ENCODE results near the gene ANKRD55.
"Not testable (repeated sequence)": the region's sequence is repeated elsewhere in the genome, so short reads cannot be mapped to it uniquely, and the experiment has no call there.

The ANKRD55 gene

DNA sequence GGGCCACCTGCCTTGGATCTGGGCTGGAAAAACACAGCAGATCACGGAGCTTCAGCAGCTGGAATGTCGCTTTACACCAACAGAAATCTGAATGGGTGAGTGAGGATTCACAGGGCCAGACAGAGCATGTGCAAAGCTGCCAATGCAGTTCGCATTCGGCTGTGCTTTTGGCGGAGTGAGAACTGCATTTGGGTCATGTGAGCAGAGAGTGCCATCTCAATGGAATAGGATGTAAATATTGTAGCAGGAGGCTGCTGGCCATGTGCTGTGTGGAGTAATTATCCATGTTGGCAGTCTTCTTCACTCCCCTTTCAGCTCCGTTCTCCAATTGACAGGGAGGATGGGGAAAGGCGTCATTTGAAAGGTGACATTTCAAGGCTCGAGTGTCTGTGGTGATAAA, at the start of gene ANKRD55:
Gene ANKRD55, minus strand, starts transcription at position 101 of the 400 bp plus-strand sequence. CDS start 417 bp downstream, outside the sequence.
- DNase-seq: no peak

DNA sequence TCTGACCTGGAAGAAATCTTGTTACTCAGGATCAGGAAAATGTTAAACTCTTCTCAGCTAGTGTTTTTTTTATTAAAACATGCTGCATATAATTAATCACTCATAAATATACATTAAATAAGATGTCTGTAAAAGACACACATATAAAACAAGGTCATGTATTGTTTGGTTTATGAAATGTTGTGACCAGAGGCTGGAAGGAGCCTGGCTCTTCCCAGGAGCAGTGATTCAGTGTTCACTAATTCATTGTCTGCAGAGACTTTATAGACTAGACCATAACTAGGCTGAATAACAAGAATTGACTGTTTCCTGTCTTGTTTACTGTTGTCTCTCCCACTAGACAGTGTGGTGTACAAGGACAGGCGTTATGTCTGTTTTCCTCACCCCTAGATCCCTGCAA, 49.1 kb upstream of the ANKRD55 start:
- no peak for DNase-seq

DNA sequence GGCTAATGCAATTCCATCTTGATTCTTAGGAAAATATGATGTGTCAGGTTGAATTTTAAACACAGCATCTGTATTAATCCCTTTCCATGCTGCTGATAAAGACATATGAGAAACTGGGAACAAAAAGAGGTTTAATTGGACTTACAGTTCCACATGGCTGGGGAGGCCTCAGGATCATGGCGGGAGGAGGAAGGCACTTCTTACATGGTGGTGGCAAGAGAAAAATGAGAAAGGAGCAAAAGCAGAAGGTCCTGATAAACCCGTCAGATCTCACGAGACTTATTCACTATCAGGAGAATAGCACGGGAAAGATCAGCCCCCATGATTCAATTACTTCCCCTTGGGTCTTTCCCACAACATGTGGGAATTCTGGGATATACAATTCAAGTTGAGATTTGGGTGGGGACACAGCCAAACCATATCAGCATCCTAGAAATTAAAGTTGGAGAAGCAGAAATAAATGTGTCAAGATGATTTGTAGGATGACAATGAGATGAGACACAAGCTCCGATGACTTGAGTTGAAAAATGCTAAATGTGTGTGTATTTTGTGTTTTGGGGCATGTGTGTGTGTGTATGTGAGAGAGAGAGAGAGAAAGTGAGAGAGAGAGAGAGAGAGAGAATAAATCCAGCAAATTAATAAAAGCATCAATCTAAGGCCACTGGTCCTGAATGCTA, 48.5 kb upstream of the ANKRD55 start:
- no peak for DNase-seq

DNA sequence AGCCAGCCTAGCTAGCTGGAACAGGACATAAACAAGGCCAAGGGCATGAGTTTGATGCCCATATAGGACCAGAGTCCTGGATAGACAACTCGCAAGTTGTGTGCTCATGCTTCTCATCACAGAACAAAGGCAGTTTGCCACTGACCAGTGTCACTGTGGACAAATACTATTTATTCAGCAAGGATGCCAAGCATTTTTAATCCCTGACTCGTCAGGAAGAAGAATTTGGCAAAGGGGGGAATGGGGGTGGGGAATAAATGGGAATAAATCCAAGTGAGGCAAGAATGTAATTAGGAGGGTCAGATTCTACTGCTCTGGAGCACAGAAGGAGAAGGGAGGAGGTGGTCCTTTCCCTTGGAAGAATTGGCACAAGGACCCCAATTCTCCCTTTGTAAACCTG, 46.8 kb upstream of the ANKRD55 start:
- DNase-seq: no peak

DNA sequence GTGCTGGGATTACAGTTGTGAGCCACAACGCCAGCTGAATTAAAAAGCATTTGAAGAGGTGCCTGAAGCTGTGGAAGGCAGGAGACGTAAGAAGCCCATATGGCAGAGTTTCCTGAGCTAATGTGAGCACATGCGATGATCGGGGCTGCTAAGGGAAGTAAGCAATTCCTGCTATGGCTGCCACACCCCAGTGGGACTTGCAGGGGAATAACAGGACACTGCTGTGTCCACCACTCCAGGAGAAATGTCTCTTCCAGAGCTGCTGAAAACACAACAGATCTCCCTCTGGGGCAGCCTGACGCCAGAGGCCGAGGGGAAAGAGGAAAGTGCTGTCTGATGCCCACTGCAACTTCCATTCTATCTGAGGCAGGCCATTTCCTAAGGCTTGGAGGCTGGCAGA, 46.2 kb upstream of the ANKRD55 start:
- DNase-seq: no peak

DNA sequence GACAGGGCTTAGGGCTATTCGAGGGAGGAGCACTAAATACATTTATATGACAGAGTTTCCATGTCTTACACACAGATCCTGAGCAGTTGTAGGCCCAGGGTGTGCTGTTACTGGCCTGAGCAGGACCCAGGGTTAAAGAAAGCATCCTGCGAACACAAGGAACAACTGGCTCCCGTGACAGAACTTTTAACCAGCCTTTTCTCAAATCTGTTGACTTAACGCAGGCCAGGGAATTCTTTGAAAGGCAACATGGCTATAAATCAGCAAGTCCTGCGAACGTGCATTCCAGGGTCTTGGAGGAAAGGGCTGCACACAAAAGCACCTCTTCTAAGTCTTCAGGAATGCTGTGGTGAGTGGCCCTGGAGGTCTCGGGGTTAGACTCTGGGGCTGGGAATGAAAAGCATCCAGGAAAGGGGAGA, 45.2 kb upstream of the ANKRD55 start:
- DNase-seq: no peak

DNA sequence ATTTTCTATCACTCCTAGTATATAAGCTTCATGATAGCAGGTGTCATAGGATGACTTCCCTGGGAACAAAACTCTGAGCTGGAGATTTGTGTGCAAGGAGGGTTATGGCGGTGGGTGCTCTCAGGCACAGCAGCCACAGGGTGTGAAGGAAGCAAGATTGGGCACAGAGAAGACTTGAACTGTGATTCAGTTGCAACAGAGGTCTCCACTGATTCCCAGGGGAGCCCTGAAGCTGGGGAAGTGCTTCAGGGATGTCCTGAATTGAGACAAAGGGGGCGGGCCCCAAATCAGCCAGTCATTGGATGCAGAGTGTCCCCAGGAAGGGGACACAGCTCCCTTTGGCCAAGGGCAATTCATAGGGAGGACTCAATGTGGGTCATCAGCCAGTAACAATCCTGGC, 44.4 kb upstream of the ANKRD55 start:
- DNase-seq: no peak

DNA sequence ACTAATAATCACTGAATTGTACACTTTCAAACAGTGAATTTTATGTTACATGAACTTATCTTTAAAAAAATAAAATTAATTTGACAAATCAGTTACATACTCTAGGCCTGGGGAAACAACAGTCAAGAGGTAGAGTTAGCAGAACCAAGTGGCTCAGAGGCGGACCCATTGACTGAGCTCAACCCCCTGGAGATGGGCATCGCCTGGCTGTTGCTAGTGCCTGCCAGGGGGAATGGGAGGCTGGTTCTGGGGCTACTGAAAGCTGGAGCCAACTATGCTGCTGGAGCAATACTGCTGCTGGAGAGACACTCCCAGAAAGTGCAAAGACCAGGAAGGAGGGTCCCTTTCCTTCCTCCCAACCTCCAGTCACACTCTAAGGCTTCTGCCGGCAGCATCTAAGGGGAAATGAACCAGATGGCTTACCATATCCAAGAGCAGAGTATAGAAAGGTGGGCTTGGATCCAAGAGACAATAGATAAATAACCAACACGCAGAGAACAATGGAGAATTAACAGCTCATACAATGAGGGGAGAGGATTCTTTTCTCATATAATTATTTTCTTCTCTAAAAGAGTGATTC, 40.3 kb upstream of the ANKRD55 start:
- DNase-seq: no peak

DNA sequence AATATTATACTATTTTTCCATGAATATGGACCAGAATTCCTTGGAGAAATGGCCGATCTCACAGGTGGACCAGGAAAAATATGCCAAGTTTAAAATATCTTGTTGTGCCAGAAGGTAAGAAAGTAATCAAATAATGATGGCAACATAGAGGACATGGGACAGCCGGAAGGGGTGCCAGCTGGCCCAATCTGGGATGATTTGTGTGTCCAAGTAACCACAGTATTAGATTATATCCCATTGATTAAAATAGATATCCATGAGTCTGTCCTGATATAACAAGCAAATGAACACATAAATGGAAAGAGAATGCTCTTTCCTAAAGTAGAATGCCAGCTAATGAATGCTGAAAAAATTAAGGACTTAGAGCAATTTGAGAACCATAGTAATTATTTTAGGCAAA, 39.6 kb upstream of the ANKRD55 start:
- no peak for DNase-seq

- peak; percentile 68 to 73 for DNase-seq
These were observed 37.6 kb upstream of the ANKRD55 start for GRCh38 chr5:56270568-56271392.

DNA sequence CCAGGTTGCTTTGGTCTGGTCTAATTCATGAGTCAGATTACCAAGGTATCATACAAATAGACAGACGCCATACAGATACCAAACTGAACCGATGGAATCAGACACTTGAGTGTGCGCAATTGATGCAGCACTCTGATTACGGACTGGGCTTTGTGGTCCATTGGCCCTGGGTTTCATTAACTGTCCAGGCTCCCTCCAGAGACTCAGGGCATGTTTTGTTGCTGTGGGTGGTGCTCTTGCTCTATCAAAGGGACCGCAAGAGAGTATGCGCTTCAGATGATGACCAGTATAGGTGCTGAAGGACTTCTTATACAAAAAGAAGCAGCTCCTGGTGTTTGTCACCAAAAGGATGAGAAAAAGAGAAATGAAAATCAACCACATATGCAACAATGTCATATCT, 36.9 kb upstream of the ANKRD55 start:
- DNase-seq: no peak

GRCh38 chr5:56269216-56269927, 36.2 kb upstream of the ANKRD55 start:
- DNase-seq: no peak

DNA sequence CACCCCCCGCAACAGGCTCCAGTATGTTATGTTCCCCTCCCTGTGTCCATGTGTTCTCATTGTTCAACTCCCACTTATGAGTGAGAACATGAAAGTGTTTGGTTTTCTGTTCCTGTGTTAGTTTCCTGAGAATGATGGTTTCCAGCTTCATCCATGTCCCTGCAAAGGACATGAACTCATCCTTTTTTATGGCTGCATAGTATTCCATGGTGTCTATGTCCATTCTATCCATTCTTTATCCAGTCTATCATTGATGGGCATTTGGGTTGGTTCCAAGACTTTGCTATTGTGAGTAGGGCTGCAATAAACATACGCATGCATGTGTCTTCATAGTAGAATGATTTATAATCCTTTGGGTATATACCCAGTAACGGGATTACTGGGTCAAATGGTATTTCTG, 35.6 kb upstream of the ANKRD55 start:
- not testable (repeated sequence) for DNase-seq

DNA sequence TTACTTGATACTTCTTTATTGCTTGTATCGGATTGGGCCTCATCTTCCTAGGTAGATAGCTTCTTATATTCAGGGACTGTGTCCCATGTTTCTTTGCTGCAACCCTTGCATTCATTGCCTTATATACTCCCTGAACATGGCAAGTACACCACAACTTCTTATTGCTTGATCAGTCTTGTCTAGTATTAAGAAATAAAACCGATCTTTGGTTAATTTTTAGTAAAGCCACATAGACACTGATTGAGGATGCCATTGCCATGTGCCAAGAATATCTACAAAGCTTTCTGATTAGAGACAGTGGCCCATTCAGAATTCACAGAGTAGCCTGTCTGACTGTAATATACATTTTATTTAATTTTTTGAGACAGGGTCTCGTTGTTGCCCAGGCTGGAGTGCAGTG, 34.7 kb upstream of the ANKRD55 start:
- DNase-seq: no peak

GRCh38 chr5:56264417-56265025, 31.4 kb upstream of the ANKRD55 start:
- no peak for DNase-seq

DNA sequence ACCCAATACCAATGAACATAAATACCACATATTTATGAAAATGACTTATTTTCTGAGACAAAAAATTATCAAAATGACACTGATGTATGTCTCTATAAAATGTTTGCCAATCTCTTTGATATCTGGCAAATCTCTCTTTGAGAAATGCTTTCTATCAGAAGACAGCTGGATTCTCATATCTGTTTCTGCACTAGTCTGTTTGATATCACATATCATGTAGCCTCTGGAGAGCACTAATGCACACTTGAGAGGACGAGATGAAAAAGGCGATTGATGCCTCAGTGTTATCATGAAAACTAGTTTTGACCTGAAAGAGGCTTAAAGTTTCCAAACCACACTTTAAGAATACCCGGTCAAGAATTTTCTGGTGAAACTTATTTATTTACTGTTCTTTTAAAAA, 29.1 kb upstream of the ANKRD55 start:
- no peak for DNase-seq

DNA sequence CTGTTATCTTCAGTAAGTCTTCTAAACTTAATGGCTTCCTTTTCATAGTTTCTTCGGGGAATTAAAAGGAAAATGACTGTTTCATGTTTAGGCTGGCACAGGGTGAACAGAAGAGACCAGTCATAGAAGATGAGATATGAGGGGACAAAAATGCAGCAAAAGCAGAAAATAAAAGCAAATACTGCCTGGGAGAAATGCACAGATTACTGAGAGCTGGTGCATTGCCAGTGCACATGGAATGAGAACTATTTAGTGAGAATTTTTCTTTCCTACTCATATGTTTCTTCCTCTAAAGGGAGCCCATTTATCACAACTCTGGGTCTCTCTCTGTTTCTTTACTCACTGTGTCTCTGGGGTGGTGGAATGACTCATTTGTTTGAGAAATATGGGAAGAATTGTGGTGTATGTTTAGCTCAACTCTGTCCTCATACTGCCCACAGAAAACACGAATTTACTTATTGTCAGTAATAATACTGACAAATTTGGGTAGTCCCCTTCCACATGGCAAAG, 25.9 kb upstream of the ANKRD55 start:
- no peak for DNase-seq

GRCh38 chr5:56257763-56258529, 24.8 kb upstream of the ANKRD55 start:
- not testable (repeated sequence) for DNase-seq

DNA sequence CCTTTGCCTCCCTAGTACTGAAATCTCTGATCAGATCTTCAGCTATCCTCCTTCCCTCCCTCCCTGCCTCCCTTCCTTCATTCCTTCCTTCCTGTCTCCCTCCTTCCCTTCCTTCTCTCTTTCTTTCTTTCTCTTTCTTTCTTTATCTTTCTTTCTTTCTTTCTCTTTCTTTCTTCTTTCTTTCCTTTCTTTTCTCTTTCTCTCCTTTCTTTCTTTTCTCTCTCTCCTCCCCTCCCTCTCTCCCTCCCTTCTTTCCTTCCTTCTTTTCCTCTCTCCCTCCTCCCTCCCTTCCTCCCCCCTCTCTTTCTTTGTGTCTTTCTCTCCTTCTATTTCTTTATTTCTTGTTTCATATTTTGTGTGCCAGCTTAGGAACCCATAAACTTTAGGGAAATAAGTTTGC, 23.9 kb upstream of the ANKRD55 start:
- DNase-seq: no peak

- DNase-seq: no peak
These were observed 22.4 kb upstream of the ANKRD55 start for GRCh38 chr5:56255502-56255901.

- DNase-seq: no peak
These were observed 20.8 kb upstream of the ANKRD55 start for GRCh38 chr5:56253924-56254323.

GRCh38 chr5:56253126-56253525, 20.0 kb upstream of the ANKRD55 start:
- no peak for DNase-seq

Data from stimulated activated CD4-positive, alpha-beta T cell treated with anti-CD3 and anti-CD28 coated beads, Interleukin-4, amount 100 ng/mL, for 4 hours (primary cell).